Measurements from ENCODE around the gene LTO1. TPM values are rescaled to one million over a fixed set of nuclear protein-coding genes. Genes with fewer than 3 reads are reported as not detected.

Gene LTO1
- total RNA-seq, 3 donors from 2014 or later, result 22.2 to 24.5 (median 22.8) TPM

GRCh38 chr11:69652999-69653398 is 22.2 kb downstream of the LTO1 start:
- peaks cover 2% of the 10 kb centered on the region for H3K36me3 Mint-ChIP-seq (ENCODE audit: insufficient read depth)
- no peak for DNase-seq
- no peaks in the 10 kb centered on the region for H3K9me3 Mint-ChIP-seq
- H3K27me3 Mint-ChIP-seq (ENCODE audit: low read depth), result no peaks in the 10 kb centered on the region
- H3K4me1 Mint-ChIP-seq (ENCODE audit: low read depth), result no peaks in the 10 kb centered on the region
- ATAC-seq, result no peak
- H3K4me3 Mint-ChIP-seq, result no peak overlapping the region

- Mint-ChIP-seq H3K9me3 (no peaks in the 10 kb centered on the region), H3K27me3 (ENCODE audit: low read depth) (no peaks in the 10 kb centered on the region), H3K4me3 (no peak overlapping the region), H3K36me3 (ENCODE audit: insufficient read depth) (peaks cover 2% of the 10 kb centered on the region), H3K4me1 (ENCODE audit: low read depth) (no peaks in the 10 kb centered on the region)
- no peak for ATAC-seq
- no peak for DNase-seq
These were observed 23.1 kb downstream of the LTO1 start for GRCh38 chr11:69651834-69652620.

- H3K4me3 Mint-ChIP-seq, result no peak overlapping the region
- no peaks in the 10 kb centered on the region for H3K4me1 Mint-ChIP-seq (ENCODE audit: low read depth)
- no peaks in the 10 kb centered on the region for H3K9me3 Mint-ChIP-seq
- no peaks in the 10 kb centered on the region for H3K27me3 Mint-ChIP-seq (ENCODE audit: low read depth)
- DNase-seq (no peak), ATAC-seq (no peak)
- peaks cover 2% of the 10 kb centered on the region for H3K36me3 Mint-ChIP-seq (ENCODE audit: insufficient read depth)
These were observed 24.3 kb downstream of the LTO1 start for GRCh38 chr11:69650832-69651344.

- H3K9me3 Mint-ChIP-seq, result no peaks in the 10 kb centered on the region
- ATAC-seq (no peak), DNase-seq (no peak)
- H3K4me3 Mint-ChIP-seq, result no peak overlapping the region
- H3K36me3 Mint-ChIP-seq (ENCODE audit: insufficient read depth), result peaks cover 2% of the 10 kb centered on the region
- no peaks in the 10 kb centered on the region for H3K27me3 Mint-ChIP-seq (ENCODE audit: low read depth)
- H3K4me1 Mint-ChIP-seq (ENCODE audit: low read depth), result no peaks in the 10 kb centered on the region
These were observed 24.9 kb downstream of the LTO1 start for GRCh38 chr11:69650081-69650831.

- ATAC-seq (no peak), DNase-seq (no peak)
- H3K27me3 Mint-ChIP-seq (ENCODE audit: low read depth), result no peaks in the 10 kb centered on the region
- H3K4me1 Mint-ChIP-seq (ENCODE audit: low read depth), result no peaks in the 10 kb centered on the region
- no peak overlapping the region for H3K4me3 Mint-ChIP-seq
- no peaks in the 10 kb centered on the region for H3K9me3 Mint-ChIP-seq
- H3K36me3 Mint-ChIP-seq (ENCODE audit: insufficient read depth), result peaks cover 2% of the 10 kb centered on the region
These were observed 25.6 kb downstream of the LTO1 start for GRCh38 chr11:69649576-69649900.

GRCh38 chr11:69648679-69649575 is 26.2 kb downstream of the LTO1 start:
- ATAC-seq (no peak), DNase-seq (no peak)
- no peaks in the 10 kb centered on the region for H3K27me3 Mint-ChIP-seq (ENCODE audit: low read depth)
- H3K36me3 Mint-ChIP-seq (ENCODE audit: insufficient read depth), result peaks cover 2% of the 10 kb centered on the region
- H3K9me3 Mint-ChIP-seq, result no peaks in the 10 kb centered on the region
- H3K4me3 Mint-ChIP-seq, result no peak overlapping the region
- H3K4me1 Mint-ChIP-seq (ENCODE audit: low read depth), result peaks cover 2% of the 10 kb centered on the region

- H3K36me3 Mint-ChIP-seq (ENCODE audit: insufficient read depth), result peaks cover 2% of the 10 kb centered on the region
- H3K9me3 Mint-ChIP-seq, result no peaks in the 10 kb centered on the region
- ATAC-seq (no peak), DNase-seq (no peak)
- H3K27me3 Mint-ChIP-seq (ENCODE audit: low read depth), result no peaks in the 10 kb centered on the region
- peaks cover 4% of the 10 kb centered on the region for H3K4me1 Mint-ChIP-seq (ENCODE audit: low read depth)
- H3K4me3 Mint-ChIP-seq, result no peak overlapping the region
These were observed 27.2 kb downstream of the LTO1 start for GRCh38 chr11:69647761-69648497.

GRCh38 chr11:69647390-69647748 is 27.8 kb downstream of the LTO1 start:
- ATAC-seq (no peak), DNase-seq (no peak)
- H3K36me3 Mint-ChIP-seq (ENCODE audit: insufficient read depth), result peaks cover 2% of the 10 kb centered on the region
- peaks cover 4% of the 10 kb centered on the region for H3K4me1 Mint-ChIP-seq (ENCODE audit: low read depth)
- H3K27me3 Mint-ChIP-seq (ENCODE audit: low read depth), result no peaks in the 10 kb centered on the region
- no peaks in the 10 kb centered on the region for H3K9me3 Mint-ChIP-seq
- H3K4me3 Mint-ChIP-seq, result no peak overlapping the region

- Mint-ChIP-seq H3K36me3 (ENCODE audit: insufficient read depth) (peaks cover 2% of the 10 kb centered on the region), H3K9me3 (no peaks in the 10 kb centered on the region), H3K27me3 (ENCODE audit: low read depth) (no peaks in the 10 kb centered on the region), H3K4me1 (ENCODE audit: low read depth) (peaks cover 4% of the 10 kb centered on the region), H3K4me3 (no peak overlapping the region)
- DNase-seq (no peak), ATAC-seq (no peak)
These were observed 28.4 kb downstream of the LTO1 start for GRCh38 chr11:69646493-69647389.

- Mint-ChIP-seq H3K36me3 (ENCODE audit: insufficient read depth) (peaks cover 2% of the 10 kb centered on the region), H3K9me3 (no peaks in the 10 kb centered on the region), H3K4me3 (no peak overlapping the region), H3K27me3 (ENCODE audit: low read depth) (peaks cover 3% of the 10 kb centered on the region), H3K4me1 (ENCODE audit: low read depth) (peaks cover 4% of the 10 kb centered on the region)
- DNase-seq (no peak), ATAC-seq (no peak)
These were observed 29.2 kb downstream of the LTO1 start for GRCh38 chr11:69645801-69646492.

- ATAC-seq, result no peak
- peaks cover 9% of the 10 kb centered on the region for H3K27me3 Mint-ChIP-seq (ENCODE audit: low read depth)
- H3K36me3 Mint-ChIP-seq (ENCODE audit: insufficient read depth), result peaks cover 2% of the 10 kb centered on the region
- no peak for DNase-seq
- H3K4me3 Mint-ChIP-seq, result no peak overlapping the region
- H3K9me3 Mint-ChIP-seq, result no peaks in the 10 kb centered on the region
- peaks cover 10% of the 10 kb centered on the region for H3K4me1 Mint-ChIP-seq (ENCODE audit: low read depth)
These were observed 30.0 kb downstream of the LTO1 start for GRCh38 chr11:69644962-69645675.
